AG09309 (cell line): ENCODE results near the gene COL20A1.
"Not testable (repeated sequence)": the region's sequence is repeated elsewhere in the genome, so short reads cannot be mapped to it uniquely, and the experiment has no call there.

ENCODE experiments used
- DNase-seq: peaks from one replicate; pipeline ENCODE4 v3.0.0-alpha.2; 2010; ENCODE audit warnings: low read depth
- H3K4me3 ChIP-seq: 2 replicates; pipeline ENCODE4 v1.5.1; 2011; ENCODE audit warnings: mild to moderate bottlenecking, low read depth, low read length, moderate library complexity; ENCODE audit not compliant: control insufficient read depth
- TF ChIP-seq, protein P1 (sequence below): IDR thresholded peaks from 2 replicates; pipeline ENCODE4 v1.5.1; 2011; ENCODE audit warnings: mild to moderate bottlenecking, low read depth, low read length, inconsistent platforms; ENCODE audit not compliant: insufficient read depth, control insufficient read depth; ENCODE audit errors: missing control alignments

Gene COL20A1

DNA sequence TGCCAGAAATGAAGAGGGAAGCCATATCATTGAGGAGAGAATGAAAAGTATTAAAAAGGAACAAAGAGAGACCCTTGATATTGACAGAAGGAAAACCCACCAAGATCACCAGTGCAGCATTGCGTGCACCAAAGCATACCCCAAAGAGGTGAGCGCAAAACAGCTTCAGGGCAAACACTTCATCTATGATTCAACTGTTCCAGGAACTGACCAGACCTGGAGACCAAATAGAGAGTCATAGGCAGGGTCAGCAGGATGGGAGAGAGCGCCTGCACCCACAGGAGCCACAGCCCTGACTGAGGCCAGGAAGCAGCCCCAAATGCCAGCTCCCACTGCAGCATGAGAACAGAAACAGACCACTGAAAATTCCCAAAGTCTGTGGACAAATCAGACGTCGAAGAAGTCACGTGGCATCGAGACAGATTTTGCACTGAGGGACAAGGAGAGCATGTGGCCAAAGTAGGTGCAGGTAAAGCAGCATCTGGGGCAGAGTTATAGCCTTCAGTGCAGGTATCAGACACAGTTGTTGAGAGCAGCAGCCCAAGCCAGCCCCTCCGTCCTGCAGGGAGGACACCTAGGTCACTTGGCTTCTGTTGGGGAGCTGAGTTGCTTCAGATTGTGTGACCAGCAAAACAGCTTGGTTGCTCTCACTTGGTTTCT lies 38.9 kb downstream of the COL20A1 start:
- TF ChIP-seq, protein P1, sequence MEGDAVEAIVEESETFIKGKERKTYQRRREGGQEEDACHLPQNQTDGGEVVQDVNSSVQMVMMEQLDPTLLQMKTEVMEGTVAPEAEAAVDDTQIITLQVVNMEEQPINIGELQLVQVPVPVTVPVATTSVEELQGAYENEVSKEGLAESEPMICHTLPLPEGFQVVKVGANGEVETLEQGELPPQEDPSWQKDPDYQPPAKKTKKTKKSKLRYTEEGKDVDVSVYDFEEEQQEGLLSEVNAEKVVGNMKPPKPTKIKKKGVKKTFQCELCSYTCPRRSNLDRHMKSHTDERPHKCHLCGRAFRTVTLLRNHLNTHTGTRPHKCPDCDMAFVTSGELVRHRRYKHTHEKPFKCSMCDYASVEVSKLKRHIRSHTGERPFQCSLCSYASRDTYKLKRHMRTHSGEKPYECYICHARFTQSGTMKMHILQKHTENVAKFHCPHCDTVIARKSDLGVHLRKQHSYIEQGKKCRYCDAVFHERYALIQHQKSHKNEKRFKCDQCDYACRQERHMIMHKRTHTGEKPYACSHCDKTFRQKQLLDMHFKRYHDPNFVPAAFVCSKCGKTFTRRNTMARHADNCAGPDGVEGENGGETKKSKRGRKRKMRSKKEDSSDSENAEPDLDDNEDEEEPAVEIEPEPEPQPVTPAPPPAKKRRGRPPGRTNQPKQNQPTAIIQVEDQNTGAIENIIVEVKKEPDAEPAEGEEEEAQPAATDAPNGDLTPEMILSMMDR, result no peak
- no peak overlapping the region for H3K4me3 ChIP-seq
- DNase-seq, result no peak

DNA sequence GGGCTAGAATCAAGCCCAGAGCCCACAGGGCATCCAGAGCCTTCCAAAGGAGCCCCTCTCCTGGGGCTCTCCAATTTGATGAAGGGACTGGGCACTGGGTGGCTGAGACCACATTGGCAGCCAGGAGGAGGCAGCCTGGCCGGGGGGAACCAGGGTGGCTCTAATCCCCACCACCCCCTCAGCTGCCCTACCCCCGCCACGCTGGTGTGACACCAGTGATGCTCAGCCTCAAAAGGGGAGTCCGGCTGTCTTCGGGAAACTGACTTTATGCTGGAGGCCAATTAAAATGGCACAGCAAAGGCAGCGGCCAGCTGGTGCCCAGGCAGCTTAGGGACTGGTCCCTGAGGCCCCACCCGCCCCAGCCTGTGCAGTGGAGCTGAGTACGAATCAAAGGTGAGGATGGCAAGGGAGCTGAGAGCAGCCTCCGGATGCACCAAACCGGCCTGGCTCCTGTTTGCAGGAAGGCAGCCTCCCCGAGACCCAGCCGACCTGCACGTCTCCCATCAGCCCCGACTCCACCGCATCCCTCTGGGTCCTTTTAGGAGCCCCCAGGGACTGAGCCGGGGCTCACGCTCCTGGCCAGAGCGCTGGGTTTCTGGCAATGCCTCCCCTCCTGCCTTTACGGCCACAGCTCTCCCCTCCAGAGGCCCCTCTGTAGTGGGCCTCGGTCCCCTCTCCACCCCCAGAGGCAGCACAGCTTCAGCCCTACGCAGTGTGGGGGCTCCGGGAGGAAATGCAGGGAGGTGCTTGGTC lies 39.7 kb downstream of the COL20A1 start:
- H3K4me3 ChIP-seq, result no peak overlapping the region
- TF ChIP-seq, protein P1, result no peak
- DNase-seq, result no peak

DNA sequence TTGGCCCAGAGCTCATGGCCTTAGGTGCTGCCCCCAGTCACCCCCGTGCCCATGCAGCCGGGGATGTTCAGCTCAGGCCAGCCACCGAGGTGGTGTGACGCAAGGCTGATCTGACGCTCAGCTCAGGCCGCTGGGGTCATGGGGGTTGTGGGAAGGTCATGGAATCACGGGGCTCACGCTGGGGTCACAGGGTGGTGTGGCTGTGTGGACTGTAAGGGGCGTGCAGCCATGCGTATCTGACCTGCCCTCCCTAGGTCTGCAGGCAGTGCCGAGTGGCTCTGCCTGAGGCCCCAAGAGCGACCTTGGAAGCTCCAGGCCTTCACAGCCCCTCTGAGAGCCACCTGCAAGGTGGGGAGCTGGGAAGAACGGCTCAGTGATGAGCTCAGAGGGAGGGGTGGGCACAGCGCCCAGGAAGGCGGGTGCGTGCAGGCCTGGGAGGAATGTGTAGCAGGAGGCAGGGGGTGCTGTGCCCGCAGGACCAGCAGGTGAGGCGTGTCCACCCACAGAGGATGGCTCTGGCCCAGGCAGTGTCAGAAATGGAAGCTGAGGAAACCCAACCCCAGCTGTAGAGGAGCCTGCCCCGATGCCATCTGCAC lies 40.4 kb downstream of the COL20A1 start:
- TF ChIP-seq, protein P1, result no peak
- DNase-seq, result no peak
- no peak overlapping the region for H3K4me3 ChIP-seq

DNA sequence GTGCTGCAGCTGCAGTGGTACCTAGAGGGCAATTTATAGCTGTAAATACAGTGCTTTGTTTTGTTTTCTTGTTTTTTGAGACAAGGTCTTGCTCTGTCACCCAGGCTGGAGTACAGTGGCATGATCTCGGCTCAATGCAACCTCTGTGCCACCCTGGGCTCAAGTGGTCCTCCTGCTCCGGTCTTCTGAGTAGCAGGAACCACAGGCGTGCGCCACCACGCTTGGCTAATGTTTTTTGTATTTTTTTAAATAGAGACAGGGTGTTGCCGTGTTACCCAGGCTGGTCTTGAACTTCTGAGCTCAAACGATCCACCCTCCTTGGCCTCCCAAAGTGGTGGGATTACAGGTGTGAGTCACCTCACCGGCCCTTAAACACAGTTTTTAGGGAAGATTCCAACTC lies 41.4 kb downstream of the COL20A1 start:
- TF ChIP-seq, protein P1, result no peak
- DNase-seq, result no peak
- H3K4me3 ChIP-seq, result no peak overlapping the region

DNA sequence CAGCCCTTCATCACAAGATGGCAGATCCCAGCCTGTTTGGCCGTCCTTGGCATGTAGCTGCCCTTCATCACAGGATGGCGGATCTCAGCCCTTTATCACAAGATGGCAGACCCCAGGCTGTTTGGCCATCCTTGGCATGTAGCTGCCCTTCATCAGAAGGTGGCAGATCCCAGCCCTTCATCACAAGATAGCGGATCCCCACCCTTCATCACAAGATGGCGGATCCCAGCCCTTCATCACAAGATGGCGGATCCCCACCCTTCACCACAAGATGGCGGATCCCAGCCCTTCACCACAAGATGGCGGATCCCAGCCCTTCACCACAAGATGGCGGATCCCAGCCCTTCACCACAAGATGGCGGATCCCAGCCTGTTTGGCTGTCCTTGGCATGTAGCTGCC lies 42.1 kb downstream of the COL20A1 start:
- not testable (repeated sequence) for H3K4me3 ChIP-seq, DNase-seq

DNA sequence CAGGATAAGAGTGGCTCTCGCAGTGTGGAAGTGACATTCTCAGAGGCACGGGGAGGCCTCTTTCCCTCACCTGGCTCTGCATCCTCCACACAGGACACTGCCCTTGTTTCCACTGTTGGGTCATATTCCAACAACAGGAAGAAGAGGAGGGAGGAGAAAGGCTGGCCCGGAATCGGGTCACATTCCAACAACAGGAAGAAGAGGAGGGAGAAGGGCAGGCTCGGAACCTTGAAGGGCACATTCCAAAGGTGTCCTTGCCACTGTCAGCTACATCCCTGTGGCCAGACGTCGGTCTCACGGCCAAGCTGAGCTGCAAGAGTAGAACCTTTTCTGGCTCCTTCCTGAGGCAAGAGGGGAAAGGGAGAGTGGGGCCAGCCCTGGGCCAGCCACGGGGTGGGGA lies 42.7 kb downstream of the COL20A1 start:
- TF ChIP-seq, protein P1, result no peak
- no peak for DNase-seq

DNA sequence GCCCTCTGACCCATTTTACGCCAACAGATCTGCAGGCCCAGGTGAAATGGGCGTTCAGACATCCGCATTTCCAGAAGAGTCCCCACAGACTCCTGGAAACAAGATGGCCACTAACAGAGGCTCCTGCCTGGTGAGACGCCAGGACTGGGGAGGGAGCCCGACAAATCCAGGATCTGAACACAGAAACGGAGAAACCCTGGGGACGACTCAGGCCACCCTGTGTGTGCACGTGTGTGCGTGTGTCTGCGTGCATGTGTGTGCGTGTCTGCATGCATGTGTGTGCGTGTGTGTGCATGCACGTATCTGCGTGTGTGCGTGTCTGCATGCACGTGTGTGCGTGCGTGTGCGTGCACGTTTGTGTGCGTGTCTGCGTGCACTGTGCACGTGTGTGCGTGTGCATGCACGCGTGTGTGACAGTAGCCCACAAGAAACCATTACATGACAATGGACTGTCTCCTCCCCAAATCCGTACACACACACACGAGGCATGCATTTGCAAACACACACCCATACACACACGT lies 43.3 kb downstream of the COL20A1 start:
- H3K4me3 ChIP-seq, result no peak overlapping the region
- no peak for DNase-seq
- TF ChIP-seq, protein P1, result no peak

More for the DNA sequence above, 42.7 kb downstream of the COL20A1 start:
- H3K4me3 ChIP-seq, result no peak overlapping the region
